GM12864 (cell line): ENCODE data around the gene MTCH1.

Experiments used
- DNase-seq: peaks from one replicate; pipeline ENCODE4 v3.0.0-alpha.2; 2011; ENCODE audit warnings: low read depth
- H3K4me3 ChIP-seq: 2 replicates; pipeline ENCODE4 v1.5.1; 2011; ENCODE audit warnings: mild to moderate bottlenecking, low read depth, low read length, control low read depth
- TF ChIP-seq, protein P1 (sequence below): IDR thresholded peaks from 2 replicates; pipeline ENCODE4 v1.5.1; 2011; ENCODE audit warnings: low read depth, mild to moderate bottlenecking, moderate library complexity, low read length, control low read depth, inconsistent platforms; ENCODE audit errors: missing control alignments

The MTCH1 gene

DNA sequence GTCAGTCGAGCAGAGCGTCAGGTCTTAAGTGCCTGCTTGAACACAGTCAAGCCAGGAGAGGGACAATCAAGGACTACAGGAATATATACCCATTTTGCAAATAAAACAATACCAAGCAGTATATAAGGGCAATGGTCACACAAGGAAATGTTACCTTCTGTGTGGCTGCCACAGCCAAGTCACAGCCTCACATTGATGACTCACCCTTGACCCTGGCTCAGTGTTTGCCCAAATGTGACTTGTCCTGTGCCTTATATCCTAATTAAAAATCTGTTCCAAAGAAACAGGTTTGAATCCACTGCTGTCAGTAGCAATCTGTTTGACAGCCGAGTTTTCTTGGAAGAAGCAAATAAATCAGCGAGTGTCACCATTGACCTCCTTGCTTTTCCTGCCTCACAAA, 65.9 kb downstream of the MTCH1 start:
- H3K4me3 ChIP-seq = no peak overlapping the region
- TF ChIP-seq, protein P1, sequence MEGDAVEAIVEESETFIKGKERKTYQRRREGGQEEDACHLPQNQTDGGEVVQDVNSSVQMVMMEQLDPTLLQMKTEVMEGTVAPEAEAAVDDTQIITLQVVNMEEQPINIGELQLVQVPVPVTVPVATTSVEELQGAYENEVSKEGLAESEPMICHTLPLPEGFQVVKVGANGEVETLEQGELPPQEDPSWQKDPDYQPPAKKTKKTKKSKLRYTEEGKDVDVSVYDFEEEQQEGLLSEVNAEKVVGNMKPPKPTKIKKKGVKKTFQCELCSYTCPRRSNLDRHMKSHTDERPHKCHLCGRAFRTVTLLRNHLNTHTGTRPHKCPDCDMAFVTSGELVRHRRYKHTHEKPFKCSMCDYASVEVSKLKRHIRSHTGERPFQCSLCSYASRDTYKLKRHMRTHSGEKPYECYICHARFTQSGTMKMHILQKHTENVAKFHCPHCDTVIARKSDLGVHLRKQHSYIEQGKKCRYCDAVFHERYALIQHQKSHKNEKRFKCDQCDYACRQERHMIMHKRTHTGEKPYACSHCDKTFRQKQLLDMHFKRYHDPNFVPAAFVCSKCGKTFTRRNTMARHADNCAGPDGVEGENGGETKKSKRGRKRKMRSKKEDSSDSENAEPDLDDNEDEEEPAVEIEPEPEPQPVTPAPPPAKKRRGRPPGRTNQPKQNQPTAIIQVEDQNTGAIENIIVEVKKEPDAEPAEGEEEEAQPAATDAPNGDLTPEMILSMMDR = no peak

More for the DNA sequence above, 65.9 kb downstream of the MTCH1 start:
- no peak for DNase-seq
